ENCODE results near the gene MMP24OS.

The MMP24OS gene

GRCh38 chr20:35305682-35306556 lies 28.0 kb upstream of the MMP24OS start:
- Histone ChIP-seq H3K4me1 (ENCODE audit: control insufficient read depth, insufficient read depth, low read length) (peaks cover 45% of the 10 kb centered on the region), H3K27ac (ENCODE audit: low read length) (peak overlapping the region; percentile 76), H3K9me3 (ENCODE audit: control insufficient read depth in 2 of 2, low read length in 2 of 2) (no peaks in the 10 kb centered on the region), H3K9ac (ENCODE audit: low read length in 2 of 2) (no peak overlapping the region), H3K27me3 (ENCODE audit: control insufficient read depth in 1 of 2, insufficient read depth in 2 of 2, low read length in 2 of 2) (no peaks in the 10 kb centered on the region), H3K36me3 (ENCODE audit: control insufficient read depth in 2 of 2, insufficient read depth in 2 of 2, low read length in 2 of 2) (peaks cover 0 to 12% of the 10 kb centered on the region in 2 donors), H3K4me3 (ENCODE audit: low read length in 2 of 2) (no peak overlapping the region)

GRCh38 chr20:35304956-35305355 lies 27.0 kb upstream of the MMP24OS start:
- Histone ChIP-seq H3K4me1 (ENCODE audit: control insufficient read depth, insufficient read depth, low read length) (peaks cover 45% of the 10 kb centered on the region), H3K9ac (ENCODE audit: low read length in 2 of 2) (no peak overlapping the region), H3K4me3 (ENCODE audit: low read length in 2 of 2) (no peak overlapping the region), H3K27me3 (ENCODE audit: control insufficient read depth in 1 of 2, insufficient read depth in 2 of 2, low read length in 2 of 2) (no peaks in the 10 kb centered on the region), H3K27ac (ENCODE audit: low read length) (no peak overlapping the region), H3K9me3 (ENCODE audit: control insufficient read depth in 2 of 2, low read length in 2 of 2) (no peaks in the 10 kb centered on the region), H3K36me3 (ENCODE audit: control insufficient read depth in 2 of 2, insufficient read depth in 2 of 2, low read length in 2 of 2) (peaks cover 0 to 12% of the 10 kb centered on the region in 2 donors)

GRCh38 chr20:35303735-35304491 lies 26.0 kb upstream of the MMP24OS start:
- Histone ChIP-seq H3K27ac (ENCODE audit: low read length) (no peak overlapping the region), H3K36me3 (ENCODE audit: control insufficient read depth in 2 of 2, insufficient read depth in 2 of 2, low read length in 2 of 2) (peaks cover 0 to 11% of the 10 kb centered on the region in 2 donors), H3K4me3 (ENCODE audit: low read length in 2 of 2) (no peak overlapping the region), H3K4me1 (ENCODE audit: control insufficient read depth, insufficient read depth, low read length) (peaks cover 45% of the 10 kb centered on the region), H3K9me3 (ENCODE audit: control insufficient read depth in 2 of 2, low read length in 2 of 2) (no peaks in the 10 kb centered on the region), H3K27me3 (ENCODE audit: control insufficient read depth in 1 of 2, insufficient read depth in 2 of 2, low read length in 2 of 2) (no peaks in the 10 kb centered on the region), H3K9ac (ENCODE audit: low read length in 2 of 2) (peak overlapping the region in 1 of 2 donors; percentile 6)

DNA sequence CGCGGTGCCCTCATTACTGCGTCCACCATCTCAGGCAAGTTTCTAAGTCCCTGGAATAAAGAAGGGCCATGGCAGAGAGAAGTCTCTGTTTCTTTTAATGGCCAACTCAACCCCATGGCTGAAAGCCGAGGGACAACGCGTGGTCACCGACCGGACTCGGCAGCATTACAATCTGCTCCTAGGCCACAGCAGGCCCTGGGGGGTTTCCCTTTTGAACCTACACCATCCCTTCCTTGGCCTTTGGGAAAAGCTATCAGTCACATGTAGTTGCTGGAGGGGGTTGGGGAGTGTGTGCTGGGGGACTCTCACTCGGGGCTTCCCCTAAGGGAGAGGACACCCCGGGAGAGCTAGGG lies 25.4 kb upstream of the MMP24OS start:
- no peaks in the 10 kb centered on the region for H3K9me3 ChIP-seq (ENCODE audit: control insufficient read depth in 2 of 2, low read length in 2 of 2)
- no peaks in the 10 kb centered on the region for H3K27me3 ChIP-seq (ENCODE audit: control insufficient read depth in 1 of 2, insufficient read depth in 2 of 2, low read length in 2 of 2)
- peak overlapping the region in 1 of 2 donors; percentile 6 for H3K9ac ChIP-seq (ENCODE audit: low read length in 2 of 2)
- H3K36me3 ChIP-seq (ENCODE audit: control insufficient read depth in 2 of 2, insufficient read depth in 2 of 2, low read length in 2 of 2): peaks cover 0 to 10% of the 10 kb centered on the region in 2 donors
- peaks cover 40% of the 10 kb centered on the region for H3K4me1 ChIP-seq (ENCODE audit: control insufficient read depth, insufficient read depth, low read length)
- no peak overlapping the region for H3K27ac ChIP-seq (ENCODE audit: low read length)
- no peak overlapping the region for H3K4me3 ChIP-seq (ENCODE audit: low read length in 2 of 2)

DNA sequence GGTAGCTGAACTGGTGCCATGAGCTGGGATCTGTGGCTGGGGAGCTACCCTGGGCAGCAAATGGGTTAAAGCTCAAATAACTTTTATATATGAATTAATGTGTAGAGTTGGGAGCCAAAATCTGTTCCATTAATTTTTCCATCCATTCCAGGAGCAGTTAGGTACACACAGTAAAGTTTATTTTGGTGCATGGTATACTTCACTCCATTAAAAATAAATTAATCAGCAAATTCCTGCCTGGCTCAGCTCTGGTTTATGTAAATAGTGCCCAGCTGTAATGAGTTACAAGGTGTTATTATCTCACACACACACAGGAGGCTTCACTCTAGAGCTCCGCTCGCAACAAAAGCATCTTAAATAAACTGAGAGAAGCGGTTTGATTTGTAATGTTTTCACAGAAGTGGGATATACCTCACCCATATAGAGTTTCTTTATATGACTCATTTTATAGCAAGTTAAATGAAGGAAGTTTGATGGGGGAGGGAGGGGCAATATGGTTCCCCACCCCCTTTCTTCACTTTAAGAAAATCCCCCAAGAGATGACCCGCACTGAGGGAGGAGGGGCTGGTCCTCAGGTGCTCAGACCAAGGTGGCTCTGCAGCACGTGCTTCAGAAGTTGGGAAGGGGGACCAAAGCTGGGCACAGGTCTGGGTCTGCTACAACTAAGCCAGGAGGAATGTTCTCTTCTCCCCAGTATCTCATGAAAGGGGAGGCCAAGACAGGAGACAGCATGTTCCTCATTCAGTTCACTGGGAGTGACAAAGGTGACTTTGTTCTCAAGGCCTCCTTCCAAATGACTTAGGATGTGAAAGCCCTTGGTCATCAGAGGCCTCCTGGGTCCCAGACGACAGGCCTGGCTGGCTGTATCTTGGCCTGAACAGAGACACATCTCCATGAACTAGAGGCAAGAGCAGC lies 24.8 kb upstream of the MMP24OS start:
- Histone ChIP-seq H3K27ac (ENCODE audit: low read length) (no peak overlapping the region), H3K9ac (ENCODE audit: low read length in 2 of 2) (no peak overlapping the region), H3K27me3 (ENCODE audit: control insufficient read depth in 1 of 2, insufficient read depth in 2 of 2, low read length in 2 of 2) (no peaks in the 10 kb centered on the region), H3K4me1 (ENCODE audit: control insufficient read depth, insufficient read depth, low read length) (peaks cover 33% of the 10 kb centered on the region), H3K36me3 (ENCODE audit: control insufficient read depth in 2 of 2, insufficient read depth in 2 of 2, low read length in 2 of 2) (peaks cover 0 to 10% of the 10 kb centered on the region in 2 donors), H3K4me3 (ENCODE audit: low read length in 2 of 2) (no peak overlapping the region), H3K9me3 (ENCODE audit: control insufficient read depth in 2 of 2, low read length in 2 of 2) (no peaks in the 10 kb centered on the region)

GRCh38 chr20:35301426-35301825 lies 23.5 kb upstream of the MMP24OS start:
- H3K4me3 ChIP-seq (ENCODE audit: low read length in 2 of 2): no peak overlapping the region
- no peak overlapping the region for H3K9ac ChIP-seq (ENCODE audit: low read length in 2 of 2)
- peaks cover 0 to 10% of the 10 kb centered on the region in 2 donors for H3K36me3 ChIP-seq (ENCODE audit: control insufficient read depth in 2 of 2, insufficient read depth in 2 of 2, low read length in 2 of 2)
- H3K9me3 ChIP-seq (ENCODE audit: control insufficient read depth in 2 of 2, low read length in 2 of 2): no peaks in the 10 kb centered on the region
- H3K4me1 ChIP-seq (ENCODE audit: control insufficient read depth, insufficient read depth, low read length): peaks cover 21% of the 10 kb centered on the region
- H3K27ac ChIP-seq (ENCODE audit: low read length): no peak overlapping the region
- H3K27me3 ChIP-seq (ENCODE audit: control insufficient read depth in 1 of 2, insufficient read depth in 2 of 2, low read length in 2 of 2): no peaks in the 10 kb centered on the region

GRCh38 chr20:35300469-35301262 lies 22.7 kb upstream of the MMP24OS start:
- Histone ChIP-seq H3K36me3 (ENCODE audit: control insufficient read depth in 2 of 2, insufficient read depth in 2 of 2, low read length in 2 of 2) (peaks cover 0 to 6% of the 10 kb centered on the region in 2 donors), H3K4me1 (ENCODE audit: control insufficient read depth, insufficient read depth, low read length) (peaks cover 13% of the 10 kb centered on the region), H3K9me3 (ENCODE audit: control insufficient read depth in 2 of 2, low read length in 2 of 2) (no peaks in the 10 kb centered on the region), H3K9ac (ENCODE audit: low read length in 2 of 2) (no peak overlapping the region), H3K4me3 (ENCODE audit: low read length in 2 of 2) (no peak overlapping the region), H3K27me3 (ENCODE audit: control insufficient read depth in 1 of 2, insufficient read depth in 2 of 2, low read length in 2 of 2) (no peaks in the 10 kb centered on the region), H3K27ac (ENCODE audit: low read length) (no peak overlapping the region)

- H3K4me1 ChIP-seq (ENCODE audit: control insufficient read depth, insufficient read depth, low read length): peaks cover 10% of the 10 kb centered on the region
- no peak overlapping the region for H3K9ac ChIP-seq (ENCODE audit: low read length in 2 of 2)
Measured at GRCh38 chr20:35299780-35300179, 21.9 kb upstream of the MMP24OS start.

GRCh38 chr20:35298264-35298663 lies 20.3 kb upstream of the MMP24OS start:
- Histone ChIP-seq H3K9ac (ENCODE audit: low read length in 2 of 2) (peak overlapping the region in 1 of 2 donors; percentile 21), H3K4me3 (ENCODE audit: low read length in 2 of 2) (no peak overlapping the region), H3K9me3 (ENCODE audit: control insufficient read depth in 2 of 2, low read length in 2 of 2) (no peaks in the 10 kb centered on the region), H3K4me1 (ENCODE audit: control insufficient read depth, insufficient read depth, low read length) (peaks cover 4% of the 10 kb centered on the region), H3K27me3 (ENCODE audit: control insufficient read depth in 1 of 2, insufficient read depth in 2 of 2, low read length in 2 of 2) (peaks cover 0 to 3% of the 10 kb centered on the region in 2 donors), H3K36me3 (ENCODE audit: control insufficient read depth in 2 of 2, insufficient read depth in 2 of 2, low read length in 2 of 2) (peaks cover 0 to 2% of the 10 kb centered on the region in 2 donors), H3K27ac (ENCODE audit: low read length) (no peak overlapping the region)

More at GRCh38 chr20:35299780-35300179, 21.9 kb upstream of the MMP24OS start:
- Histone ChIP-seq H3K27me3 (ENCODE audit: control insufficient read depth in 1 of 2, insufficient read depth in 2 of 2, low read length in 2 of 2) (no peaks in the 10 kb centered on the region), H3K9me3 (ENCODE audit: control insufficient read depth in 2 of 2, low read length in 2 of 2) (no peaks in the 10 kb centered on the region), H3K27ac (ENCODE audit: low read length) (no peak overlapping the region), H3K36me3 (ENCODE audit: control insufficient read depth in 2 of 2, insufficient read depth in 2 of 2, low read length in 2 of 2) (peaks cover 0 to 4% of the 10 kb centered on the region in 2 donors), H3K4me3 (ENCODE audit: low read length in 2 of 2) (no peak overlapping the region)

Measured in stomach smooth muscle (tissue), 2 donors.